HEK293 (cell line): ENCODE results near the gene DAAM2.

Experiments
- BCL11B ChIP-seq: fragments of 450-650 bp; formaldehyde crosslinking; IDR thresholded peaks from 2 replicates; pipeline ENCODE4 v1.5.1; 2016; ENCODE audit warnings: low read depth, missing biosample characterization, missing genetic modification characterization
- CTCF ChIP-seq: fragments of 450-650 bp; formaldehyde crosslinking; IDR thresholded peaks from 2 replicates; pipeline ENCODE4 v1.5.1; 2016; ENCODE audit warnings: missing biosample characterization, missing genetic modification characterization
- GFI1B ChIP-seq: fragments of 450-650 bp; formaldehyde crosslinking; IDR thresholded peaks from 2 replicates; pipeline ENCODE4 v1.5.1; 2016; ENCODE audit warnings: missing biosample characterization, missing genetic modification characterization
- MEIS1 ChIP-seq: sonication (generic); formaldehyde crosslinking; IDR thresholded peaks from 2 replicates; pipeline ENCODE4 v1.8.1; 2022; ENCODE audit warnings: missing genetic modification reagents, mild to moderate bottlenecking, borderline replicate concordance
- ZNF24 ChIP-seq: fragments of 450-650 bp; formaldehyde crosslinking; IDR thresholded peaks from 2 replicates; pipeline ENCODE4 v1.5.1; 2016; ENCODE audit warnings: missing biosample characterization, missing genetic modification characterization
- ZNF274 ChIP-seq, 2 experiments: fragments of 200-500 bp in 1 of 2; fragments of 450-650 bp in 1 of 2; sonication (Bioruptor generic) in 1 of 2; formaldehyde crosslinking in 1 of 2; IDR thresholded peaks; 2 replicates each; pipeline versions ENCODE4 v1.5.1 to v1.6.1; 2014 to 2016; ENCODE audit warnings: borderline replicate concordance in 1 of 2, inconsistent platforms in 1 of 2, low read length in 1 of 2, missing biosample characterization in 1 of 2, missing genetic modification characterization in 1 of 2
- ZNF350 ChIP-seq: fragments of 450-650 bp; formaldehyde crosslinking; IDR thresholded peaks from 2 replicates; pipeline ENCODE4 v1.5.0; 2017; ENCODE audit warnings: missing biosample characterization, mild to moderate bottlenecking, missing genetic modification characterization
- ZNF561 ChIP-seq: fragments of 450-650 bp; IDR thresholded peaks from 2 replicates; pipeline ENCODE4 v1.5.1; 2018; ENCODE audit warnings: missing biosample characterization, missing genetic modification characterization, borderline replicate concordance
- ZNF658 ChIP-seq: fragments of 450-650 bp; formaldehyde crosslinking; IDR thresholded peaks from 2 replicates; pipeline ENCODE4; 2016; ENCODE audit warnings: missing biosample characterization, missing genetic modification characterization
- ZSCAN30 ChIP-seq: fragments of 450-650 bp; IDR thresholded peaks from 2 replicates; pipeline ENCODE4 v1.5.1; 2018; ENCODE audit warnings: missing biosample characterization, mild to moderate bottlenecking, missing genetic modification characterization, moderate library complexity
- TF ChIP-seq, protein P1 (sequence below): fragments of 450-650 bp; formaldehyde crosslinking; conservative IDR thresholded peaks from 2 replicates; pipeline ENCODE4 v1.5.1; 2016; ENCODE audit warnings: low read depth, missing biosample characterization, missing genetic modification characterization
- TF ChIP-seq, protein P2 (sequence below): fragments of 450-650 bp; formaldehyde crosslinking; IDR thresholded peaks from 2 replicates; pipeline ENCODE4 v1.5.1; 2016; ENCODE audit warnings: missing biosample characterization, missing genetic modification characterization, low read depth

- TF ChIP-seq MEIS1: no peak
- TF ChIP-seq ZNF274 (IDR thresholded peaks at IDR 0.05; ENCODE audit: low read length): no peak
- TF ChIP-seq ZNF274 (tag by site-specific recombination; IDR thresholded peaks at IDR 0.05; ENCODE audit: borderline replicate concordance): no peak
- TF ChIP-seq ZNF350: no peak
- no peak for TF ChIP-seq ZNF24
- no peak for TF ChIP-seq GFI1B
- no peak for TF ChIP-seq ZNF658 (tag by site-specific recombination)
- no peak for TF ChIP-seq CTCF (tag by site-specific recombination)
- TF ChIP-seq ZSCAN30 (tag by site-specific recombination): no peak
- TF ChIP-seq, protein P1, sequence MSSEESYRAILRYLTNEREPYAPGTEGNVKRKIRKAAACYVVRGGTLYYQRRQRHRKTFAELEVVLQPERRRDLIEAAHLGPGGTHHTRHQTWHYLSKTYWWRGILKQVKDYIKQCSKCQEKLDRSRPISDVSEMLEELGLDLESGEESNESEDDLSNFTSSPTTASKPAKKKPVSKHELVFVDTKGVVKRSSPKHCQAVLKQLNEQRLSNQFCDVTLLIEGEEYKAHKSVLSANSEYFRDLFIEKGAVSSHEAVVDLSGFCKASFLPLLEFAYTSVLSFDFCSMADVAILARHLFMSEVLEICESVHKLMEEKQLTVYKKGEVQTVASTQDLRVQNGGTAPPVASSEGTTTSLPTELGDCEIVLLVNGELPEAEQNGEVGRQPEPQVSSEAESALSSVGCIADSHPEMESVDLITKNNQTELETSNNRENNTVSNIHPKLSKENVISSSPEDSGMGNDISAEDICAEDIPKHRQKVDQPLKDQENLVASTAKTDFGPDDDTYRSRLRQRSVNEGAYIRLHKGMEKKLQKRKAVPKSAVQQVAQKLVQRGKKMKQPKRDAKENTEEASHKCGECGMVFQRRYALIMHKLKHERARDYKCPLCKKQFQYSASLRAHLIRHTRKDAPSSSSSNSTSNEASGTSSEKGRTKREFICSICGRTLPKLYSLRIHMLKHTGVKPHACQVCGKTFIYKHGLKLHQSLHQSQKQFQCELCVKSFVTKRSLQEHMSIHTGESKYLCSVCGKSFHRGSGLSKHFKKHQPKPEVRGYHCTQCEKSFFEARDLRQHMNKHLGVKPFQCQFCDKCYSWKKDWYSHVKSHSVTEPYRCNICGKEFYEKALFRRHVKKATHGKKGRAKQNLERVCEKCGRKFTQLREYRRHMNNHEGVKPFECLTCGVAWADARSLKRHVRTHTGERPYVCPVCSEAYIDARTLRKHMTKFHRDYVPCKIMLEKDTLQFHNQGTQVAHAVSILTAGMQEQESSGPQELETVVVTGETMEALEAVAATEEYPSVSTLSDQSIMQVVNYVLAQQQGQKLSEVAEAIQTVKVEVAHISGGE (tag by site-specific recombination): no peak
- TF ChIP-seq BCL11B (tag by site-specific recombination): no peak
- no peak for TF ChIP-seq ZNF561 (tag by site-specific recombination)
- TF ChIP-seq, protein P2, sequence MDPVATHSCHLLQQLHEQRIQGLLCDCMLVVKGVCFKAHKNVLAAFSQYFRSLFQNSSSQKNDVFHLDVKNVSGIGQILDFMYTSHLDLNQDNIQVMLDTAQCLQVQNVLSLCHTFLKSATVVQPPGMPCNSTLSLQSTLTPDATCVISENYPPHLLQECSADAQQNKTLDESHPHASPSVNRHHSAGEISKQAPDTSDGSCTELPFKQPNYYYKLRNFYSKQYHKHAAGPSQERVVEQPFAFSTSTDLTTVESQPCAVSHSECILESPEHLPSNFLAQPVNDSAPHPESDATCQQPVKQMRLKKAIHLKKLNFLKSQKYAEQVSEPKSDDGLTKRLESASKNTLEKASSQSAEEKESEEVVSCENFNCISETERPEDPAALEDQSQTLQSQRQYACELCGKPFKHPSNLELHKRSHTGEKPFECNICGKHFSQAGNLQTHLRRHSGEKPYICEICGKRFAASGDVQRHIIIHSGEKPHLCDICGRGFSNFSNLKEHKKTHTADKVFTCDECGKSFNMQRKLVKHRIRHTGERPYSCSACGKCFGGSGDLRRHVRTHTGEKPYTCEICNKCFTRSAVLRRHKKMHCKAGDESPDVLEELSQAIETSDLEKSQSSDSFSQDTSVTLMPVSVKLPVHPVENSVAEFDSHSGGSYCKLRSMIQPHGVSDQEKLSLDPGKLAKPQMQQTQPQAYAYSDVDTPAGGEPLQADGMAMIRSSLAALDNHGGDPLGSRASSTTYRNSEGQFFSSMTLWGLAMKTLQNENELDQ: no peak
These were observed 31.8 kb upstream of the DAAM2 start for GRCh38 chr6:39760226-39760952.
